Stimulated activated naive B cell treated with anti-CD40 and anti-IgM and Interleukin-4, amounts not matched to agents 10 μg/mL and 1 μg/mL and 100 μg/mL, for 72 hours (primary cell): ENCODE measurements around the gene VASH1.
"Not testable (repeated sequence)": the region's sequence is repeated elsewhere in the genome, so short reads cannot be mapped to it uniquely, and the experiment has no call there.

ENCODE experiments used
- ATAC-seq, 2 donors: fragments of 150-1000 bp; cut with Tn5 transposase; replicated peaks; 2 replicates each; pipeline ENCODE4 v1.10.0; 2021; ENCODE audit warnings: moderate library complexity in 1 of 2
- DNase-seq: peaks from one replicate; pipeline ENCODE4 v3.0.0; 2021
- H3K27ac Mint-ChIP-seq: one replicate; pipeline ENCODE4 v1.8.0; 2022; ENCODE audit warnings: mild to moderate bottlenecking, mixed read lengths
- H3K27me3 Mint-ChIP-seq, 2 donors: one replicate each; pipeline ENCODE4 v1.8.0; 2022; ENCODE audit warnings: mixed read lengths in 2 of 2
- H3K36me3 Mint-ChIP-seq, 2 donors: one replicate each; pipeline ENCODE4 v1.8.0; 2022; ENCODE audit warnings: mixed read lengths in 2 of 2, mild to moderate bottlenecking in 1 of 2
- H3K4me1 Mint-ChIP-seq, 2 donors: one replicate each; pipeline ENCODE4 v1.8.0; 2022; ENCODE audit warnings: mixed read lengths in 2 of 2, mild to moderate bottlenecking in 1 of 2
- H3K4me3 Mint-ChIP-seq, 2 donors: one replicate each; pipeline ENCODE4 v1.8.0; 2022; ENCODE audit warnings: mild to moderate bottlenecking in 2 of 2, mixed read lengths in 2 of 2, moderate library complexity in 1 of 2
- H3K9me3 Mint-ChIP-seq, 2 donors: one replicate each; pipeline ENCODE4 v1.8.0; 2022; ENCODE audit warnings: mixed read lengths in 2 of 2, mild to moderate bottlenecking in 1 of 2

Gene VASH1

DNA sequence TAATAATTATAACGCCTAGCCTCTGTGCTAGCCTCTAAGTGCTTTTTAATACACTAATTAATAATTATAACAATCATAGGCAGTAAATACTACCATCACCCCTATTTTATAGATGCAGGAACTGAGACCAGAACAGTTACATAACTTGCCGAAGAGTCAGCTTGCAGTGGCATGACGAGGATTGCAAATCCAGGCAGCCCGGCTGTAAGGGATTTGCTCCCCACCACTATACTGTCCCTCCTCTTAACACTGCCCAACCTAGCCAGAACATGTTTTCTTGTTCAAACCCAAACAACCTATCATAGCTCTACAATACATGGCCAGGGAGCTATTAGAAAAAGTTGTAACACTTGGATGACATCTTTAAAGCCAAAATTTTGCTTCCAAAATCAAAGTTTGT, 33.9 kb upstream of the VASH1 start:
- H3K4me1 Mint-ChIP-seq = no peaks in the 10 kb centered on the region
- H3K9me3 Mint-ChIP-seq = no peaks in the 10 kb centered on the region
- no peak for DNase-seq
- no peaks in the 10 kb centered on the region for H3K36me3 Mint-ChIP-seq
- ATAC-seq = no peak
- no peak overlapping the region for H3K4me3 Mint-ChIP-seq
- peaks cover 8 to 12% of the 10 kb centered on the region in 2 donors for H3K27me3 Mint-ChIP-seq
- H3K27ac Mint-ChIP-seq = no peak overlapping the region

DNA sequence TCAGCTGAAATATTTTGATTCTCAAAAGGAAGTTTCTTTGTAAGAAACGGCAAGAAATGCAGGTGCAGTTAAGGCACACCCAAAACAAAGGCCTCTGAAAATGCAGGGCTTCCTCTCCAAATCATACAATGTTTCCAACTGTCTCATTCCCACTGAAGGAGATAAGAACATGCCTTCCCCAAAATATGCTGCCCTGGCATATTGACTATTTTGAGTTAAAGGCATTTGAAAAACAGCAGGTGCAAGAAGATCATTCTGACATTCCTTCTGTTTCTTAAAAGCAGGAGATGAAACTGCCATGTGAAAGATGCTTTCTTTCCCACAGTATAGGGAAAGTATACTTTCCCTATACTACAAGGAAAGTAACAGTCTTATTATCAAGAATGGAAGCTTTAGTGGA, 33.4 kb upstream of the VASH1 start:
- ATAC-seq = no peak
- no peak overlapping the region for H3K4me3 Mint-ChIP-seq
- no peaks in the 10 kb centered on the region for H3K36me3 Mint-ChIP-seq
- H3K9me3 Mint-ChIP-seq = no peaks in the 10 kb centered on the region
- no peak overlapping the region for H3K27ac Mint-ChIP-seq
- H3K27me3 Mint-ChIP-seq = peaks cover 8 to 12% of the 10 kb centered on the region in 2 donors
- no peaks in the 10 kb centered on the region for H3K4me1 Mint-ChIP-seq
- no peak for DNase-seq

DNA sequence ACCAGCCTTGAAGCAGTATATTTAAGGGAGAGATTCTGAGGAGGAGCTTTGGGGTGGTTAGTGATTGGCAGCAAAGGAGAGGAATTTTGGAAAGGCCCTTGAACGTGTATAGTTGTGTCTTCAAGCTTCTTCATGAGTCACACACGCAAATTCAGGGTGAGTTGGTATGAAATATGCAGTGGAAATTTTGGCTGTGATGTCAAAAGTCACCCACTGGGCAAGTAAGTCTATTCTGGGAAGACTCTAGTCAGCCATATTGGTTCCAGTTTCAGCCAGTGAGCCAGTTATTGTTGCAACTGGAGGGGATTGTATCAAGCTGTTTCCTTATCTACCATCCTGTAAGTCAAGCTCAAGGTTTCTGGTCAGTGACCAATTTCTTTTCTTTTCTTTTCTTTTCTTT, 32.0 kb upstream of the VASH1 start:
- H3K4me3 Mint-ChIP-seq = no peak overlapping the region
- H3K4me1 Mint-ChIP-seq = no peaks in the 10 kb centered on the region
- peaks cover 8 to 12% of the 10 kb centered on the region in 2 donors for H3K27me3 Mint-ChIP-seq
- H3K27ac Mint-ChIP-seq = no peak overlapping the region
- DNase-seq (no peak), ATAC-seq (no peak)
- no peaks in the 10 kb centered on the region for H3K36me3 Mint-ChIP-seq
- H3K9me3 Mint-ChIP-seq = no peaks in the 10 kb centered on the region

DNA sequence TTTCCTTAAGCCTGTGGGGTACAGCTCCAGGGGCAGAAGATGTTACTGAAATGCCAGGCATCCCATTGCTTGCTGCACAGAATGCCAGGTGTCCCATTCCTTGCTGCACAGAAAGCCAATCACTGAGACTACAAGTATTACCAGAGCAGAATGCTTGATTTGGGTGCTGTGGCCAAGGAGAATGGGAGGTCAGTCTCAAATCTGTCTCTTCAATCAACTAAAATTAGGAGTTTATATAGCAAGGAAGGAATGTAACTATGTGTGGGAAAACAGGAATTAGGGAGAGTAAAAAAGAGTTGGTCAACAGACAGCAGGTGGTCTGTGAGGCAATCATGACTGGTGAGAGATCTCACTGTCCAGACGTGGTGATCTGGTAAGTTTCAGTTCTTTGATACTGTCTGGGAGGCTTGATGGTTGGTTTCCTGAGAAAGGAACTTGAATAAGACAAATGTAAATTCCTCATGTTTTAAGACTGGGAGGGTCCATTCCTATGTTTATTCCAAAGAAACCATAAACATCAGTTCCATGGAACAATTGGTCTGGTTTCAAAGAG, 31.2 kb upstream of the VASH1 start:
- DNase-seq = no peak
- Mint-ChIP-seq H3K4me3 (no peak overlapping the region), H3K27me3 (peaks cover 8 to 12% of the 10 kb centered on the region in 2 donors), H3K4me1 (no peaks in the 10 kb centered on the region), H3K36me3 (no peaks in the 10 kb centered on the region), H3K27ac (no peak overlapping the region), H3K9me3 (peaks cover 0 to 2% of the 10 kb centered on the region in 2 donors)
- ATAC-seq = no peak

DNA sequence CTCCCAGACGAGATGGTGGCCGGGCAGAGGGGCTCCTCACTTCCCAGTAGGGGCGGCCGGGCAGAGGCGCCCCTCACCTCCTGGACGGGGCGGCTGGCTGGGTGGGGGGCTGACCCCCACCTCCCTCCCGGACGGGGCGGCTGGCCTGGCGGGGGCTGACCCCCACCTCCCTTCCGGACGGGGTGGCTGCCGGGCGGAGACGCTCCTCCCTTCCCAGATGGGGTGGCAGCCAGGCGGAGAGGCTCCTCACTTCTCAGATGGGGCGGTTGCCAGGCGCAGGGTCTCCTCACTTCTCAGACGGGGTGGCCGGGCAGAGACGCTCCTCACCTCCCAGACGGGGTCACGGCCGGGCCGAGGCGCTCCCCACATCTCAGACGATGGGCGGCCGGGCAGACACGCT, 26.8 kb upstream of the VASH1 start:
- Mint-ChIP-seq H3K27me3 (peaks cover 4 to 12% of the 10 kb centered on the region in 2 donors), H3K9me3 (peaks cover 9 to 10% of the 10 kb centered on the region in 2 donors)
- not testable (repeated sequence) for DNase-seq, H3K27ac Mint-ChIP-seq, H3K36me3 Mint-ChIP-seq, H3K4me1 Mint-ChIP-seq, H3K4me3 Mint-ChIP-seq, ATAC-seq

DNA sequence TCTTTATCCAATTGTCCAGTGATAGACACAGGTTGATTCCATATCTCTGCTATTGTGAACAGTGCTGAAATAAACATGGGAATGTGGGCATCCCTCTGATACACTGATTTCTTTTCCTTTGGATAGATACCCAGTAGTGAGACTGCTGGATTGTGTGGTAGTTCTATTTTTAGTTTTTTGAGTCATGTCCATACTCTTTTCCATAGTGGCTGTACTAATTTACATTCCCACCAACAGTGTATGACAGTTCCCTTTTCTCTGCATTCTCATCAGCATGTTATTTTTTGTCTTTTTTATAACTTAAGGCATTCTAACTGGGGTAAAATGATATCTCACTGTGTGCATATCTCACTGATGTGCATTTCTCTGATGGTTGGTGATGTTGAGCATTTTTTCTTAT, 24.8 kb upstream of the VASH1 start:
- peaks cover 3 to 8% of the 10 kb centered on the region in 2 donors for H3K36me3 Mint-ChIP-seq
- H3K4me3 Mint-ChIP-seq = no peak overlapping the region
- H3K4me1 Mint-ChIP-seq = no peaks in the 10 kb centered on the region
- H3K9me3 Mint-ChIP-seq = peaks cover 20 to 27% of the 10 kb centered on the region in 2 donors
- no peak overlapping the region for H3K27ac Mint-ChIP-seq
- no peak for ATAC-seq
- no peak for DNase-seq
- H3K27me3 Mint-ChIP-seq = peaks cover 4 to 18% of the 10 kb centered on the region in 2 donors

DNA sequence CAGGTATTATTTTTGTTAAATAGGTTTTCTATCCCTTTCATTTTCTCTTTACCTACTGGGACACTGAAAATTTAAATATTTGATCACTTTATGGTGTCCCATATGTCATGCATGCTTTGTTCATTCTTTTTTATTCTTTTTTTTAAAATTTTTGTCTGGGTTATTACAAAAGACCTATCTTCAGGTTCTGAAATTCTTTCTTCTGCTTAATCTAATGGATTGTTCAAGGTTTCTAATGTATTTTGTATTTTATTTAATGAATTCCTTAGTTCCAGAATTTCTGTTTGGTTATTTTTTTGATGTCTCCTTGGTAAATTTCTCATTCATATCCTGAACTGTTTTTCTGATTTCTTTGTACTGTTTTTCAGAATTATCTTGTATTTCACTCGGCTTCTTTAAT, 20.2 kb upstream of the VASH1 start:
- Mint-ChIP-seq H3K36me3 (peaks cover 6 to 8% of the 10 kb centered on the region in 2 donors), H3K27me3 (peaks cover 13 to 39% of the 10 kb centered on the region in 2 donors), H3K4me3 (no peak overlapping the region), H3K9me3 (peaks cover 24 to 27% of the 10 kb centered on the region in 2 donors), H3K27ac (no peak overlapping the region), H3K4me1 (peaks cover 5 to 7% of the 10 kb centered on the region in 2 donors)
- ATAC-seq (no peak), DNase-seq (no peak)

DNA sequence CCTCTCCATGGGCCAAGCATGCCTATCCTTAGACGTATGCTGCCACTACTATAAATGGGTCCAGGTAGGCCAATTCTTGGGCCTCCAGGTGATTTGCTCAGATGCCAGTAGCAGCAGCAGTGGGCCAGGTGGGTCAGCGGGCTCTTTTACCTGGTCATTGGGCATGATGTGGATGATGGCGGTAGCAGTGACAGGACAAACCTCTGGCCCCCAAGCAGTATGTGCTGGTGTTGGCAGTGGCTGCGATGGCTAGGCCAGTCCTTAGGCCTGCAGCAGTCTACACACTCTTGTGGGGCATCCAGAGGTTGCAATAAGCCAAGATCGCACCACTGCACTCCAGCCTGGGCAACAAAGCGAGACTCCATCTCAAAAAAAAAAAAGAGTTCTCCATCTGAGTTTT, 19.1 kb upstream of the VASH1 start:
- DNase-seq (no peak), ATAC-seq (no peak)
- Mint-ChIP-seq H3K27me3 (peaks cover 13 to 39% of the 10 kb centered on the region in 2 donors), H3K27ac (no peak overlapping the region), H3K36me3 (peaks cover 6 to 8% of the 10 kb centered on the region in 2 donors), H3K4me3 (no peak overlapping the region), H3K4me1 (peaks cover 5 to 7% of the 10 kb centered on the region in 2 donors), H3K9me3 (peaks cover 24 to 27% of the 10 kb centered on the region in 2 donors)

DNA sequence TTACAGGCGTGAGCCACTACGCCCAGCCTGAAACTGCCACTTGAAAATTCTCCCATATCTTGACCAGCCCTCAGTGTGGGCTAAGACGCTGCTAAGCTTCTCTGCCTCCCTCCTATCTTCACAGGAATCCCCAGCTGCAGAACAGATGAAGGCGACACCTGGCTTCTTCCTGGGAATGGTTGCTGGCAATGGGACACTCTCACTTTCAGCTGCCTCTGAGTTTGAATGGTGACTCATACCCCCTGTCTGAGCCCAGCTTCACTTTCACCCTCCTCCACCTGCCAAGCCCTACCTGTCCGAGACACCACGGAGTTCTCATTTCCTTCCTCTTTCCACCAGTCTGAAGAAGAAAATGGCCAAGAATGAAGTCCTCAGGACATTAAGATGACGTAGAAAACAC, 18.3 kb upstream of the VASH1 start:
- Mint-ChIP-seq H3K27ac (no peak overlapping the region), H3K36me3 (peaks cover 6 to 8% of the 10 kb centered on the region in 2 donors), H3K27me3 (peaks cover 13 to 37% of the 10 kb centered on the region in 2 donors), H3K4me1 (peaks cover 5 to 7% of the 10 kb centered on the region in 2 donors), H3K9me3 (peaks cover 24 to 27% of the 10 kb centered on the region in 2 donors), H3K4me3 (no peak overlapping the region)
- DNase-seq (no peak), ATAC-seq (peak; percentile 63 to 66)

DNA sequence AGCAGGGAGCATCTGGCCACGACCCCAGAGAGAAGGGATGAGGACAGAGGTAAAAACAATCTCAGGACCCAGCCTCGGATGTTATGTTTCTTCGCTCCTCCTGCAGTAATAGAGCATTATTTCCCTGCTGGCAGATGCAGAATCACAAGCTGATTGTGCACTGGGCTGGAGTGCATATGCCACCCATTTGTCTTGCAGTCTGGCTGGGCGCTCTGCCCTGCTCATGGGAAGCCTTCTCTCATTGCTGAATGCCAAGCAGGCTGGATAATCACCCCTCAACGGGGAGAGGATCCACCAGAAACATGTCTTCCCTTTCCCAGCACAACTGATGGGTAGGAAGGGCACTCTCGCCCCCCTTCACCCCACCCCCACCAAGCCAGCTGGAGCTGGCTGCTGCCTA, 8.5 kb upstream of the VASH1 start:
- H3K4me3 Mint-ChIP-seq = no peak overlapping the region

DNA sequence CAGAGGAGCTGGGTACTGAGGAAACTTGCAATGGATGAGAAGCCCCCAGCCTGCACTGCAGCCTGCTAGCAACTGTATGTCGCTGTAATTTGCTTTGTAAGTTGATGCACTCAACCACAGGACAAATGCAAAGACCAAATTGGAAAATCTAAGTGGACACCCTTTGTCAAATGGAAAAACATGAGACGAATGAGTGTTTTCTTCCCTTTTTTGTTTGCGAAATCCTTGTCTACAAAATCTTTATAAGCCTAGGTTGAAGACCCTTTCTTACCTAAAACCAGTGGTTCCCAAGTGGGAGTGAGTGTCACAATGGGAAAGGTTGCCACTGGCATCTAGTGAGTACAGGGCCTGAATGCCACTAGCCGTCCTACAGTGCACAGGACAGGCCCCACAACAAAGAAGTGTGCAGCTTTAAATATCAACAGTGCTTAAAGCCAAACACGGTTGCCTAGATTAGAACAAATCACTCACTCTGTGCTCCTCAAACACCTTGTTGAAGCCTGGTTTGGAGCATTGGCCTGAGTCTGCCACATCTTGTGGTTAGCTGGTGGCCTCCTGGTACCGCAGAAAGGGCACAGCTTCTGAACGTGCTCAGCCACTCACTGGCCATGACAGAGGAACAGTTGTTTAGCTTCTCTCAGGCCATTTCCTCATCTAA, 7.6 kb upstream of the VASH1 start:
- Mint-ChIP-seq H3K36me3 (no peaks in the 10 kb centered on the region), H3K4me3 (no peak overlapping the region)

More for the DNA sequence above, 8.5 kb upstream of the VASH1 start:
- no peak for DNase-seq
- no peaks in the 10 kb centered on the region for H3K4me1 Mint-ChIP-seq
- peaks cover 6 to 11% of the 10 kb centered on the region in 2 donors for H3K27me3 Mint-ChIP-seq
- peaks cover 0 to 1% of the 10 kb centered on the region in 2 donors for H3K9me3 Mint-ChIP-seq
- no peak overlapping the region for H3K27ac Mint-ChIP-seq
- ATAC-seq = no peak
- H3K36me3 Mint-ChIP-seq = no peaks in the 10 kb centered on the region

DNA sequence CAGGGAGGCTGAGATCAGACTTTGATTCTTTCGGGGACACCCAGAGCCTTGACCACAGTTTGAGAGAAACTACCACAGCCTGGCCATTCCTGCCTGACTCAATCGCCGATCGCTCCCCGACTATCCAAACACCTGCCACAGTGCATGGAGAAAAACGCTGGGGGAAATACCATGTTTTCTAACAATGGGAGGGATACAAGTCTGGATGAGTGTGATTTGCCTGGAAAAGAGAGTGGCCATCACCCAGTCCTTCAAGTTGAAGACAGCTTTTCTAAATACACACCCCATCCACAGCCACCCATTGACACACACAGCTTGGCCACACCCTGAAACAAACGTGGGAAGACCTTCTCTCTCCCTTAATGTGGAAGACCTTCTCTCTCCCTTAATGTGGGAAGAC, 6.7 kb upstream of the VASH1 start:
- Mint-ChIP-seq H3K27ac (no peak overlapping the region), H3K4me3 (no peak overlapping the region), H3K4me1 (no peaks in the 10 kb centered on the region), H3K36me3 (no peaks in the 10 kb centered on the region), H3K9me3 (no peaks in the 10 kb centered on the region), H3K27me3 (peaks cover 14 to 29% of the 10 kb centered on the region in 2 donors)
- DNase-seq (no peak), ATAC-seq (no peak)

More for the DNA sequence above, 7.6 kb upstream of the VASH1 start:
- ATAC-seq (no peak), DNase-seq (no peak)
- no peaks in the 10 kb centered on the region for H3K9me3 Mint-ChIP-seq
- H3K4me1 Mint-ChIP-seq = no peaks in the 10 kb centered on the region
- peaks cover 14 to 20% of the 10 kb centered on the region in 2 donors for H3K27me3 Mint-ChIP-seq
- H3K27ac Mint-ChIP-seq = no peak overlapping the region

DNA sequence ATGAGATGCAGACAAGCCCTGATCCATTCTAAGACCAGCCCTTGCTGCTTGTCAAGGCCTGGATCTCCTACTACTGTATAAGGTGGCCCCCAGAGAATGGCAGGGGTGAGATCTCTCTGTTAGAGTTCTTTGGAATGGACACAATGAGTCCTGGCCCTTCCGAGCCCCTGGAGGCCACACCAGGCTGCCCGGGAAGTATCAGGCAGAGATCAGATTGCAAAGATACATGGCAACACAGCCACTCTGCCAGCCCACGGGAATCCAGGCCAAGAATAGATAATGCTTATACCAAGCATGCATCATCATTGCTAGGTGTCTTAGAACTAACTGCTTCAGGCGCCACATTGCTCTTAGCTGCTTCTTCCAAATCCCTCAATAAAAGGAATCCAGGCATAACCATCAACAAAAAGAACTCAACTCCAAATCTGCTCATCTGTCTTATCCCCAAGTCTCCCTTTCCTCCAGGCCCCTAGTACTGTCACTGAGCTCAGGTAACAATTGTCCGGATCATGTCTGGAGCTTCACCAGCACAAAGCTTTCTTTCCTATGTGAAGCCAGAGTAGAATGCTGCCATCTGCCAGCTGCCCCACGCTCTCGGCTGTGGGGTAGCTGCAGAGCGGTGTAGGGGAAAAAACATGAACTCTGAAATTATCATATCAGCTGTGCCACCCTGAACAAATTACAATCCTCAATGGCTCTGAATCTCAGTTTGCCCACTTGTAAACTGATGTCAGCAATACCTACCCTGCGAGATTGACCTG, 5.5 kb upstream of the VASH1 start:
- Mint-ChIP-seq H3K4me1 (no peaks in the 10 kb centered on the region), H3K4me3 (no peak overlapping the region), H3K27ac (no peak overlapping the region), H3K36me3 (no peaks in the 10 kb centered on the region), H3K27me3 (peaks cover 25 to 39% of the 10 kb centered on the region in 2 donors), H3K9me3 (no peaks in the 10 kb centered on the region)
- ATAC-seq (no peak), DNase-seq (no peak)

DNA sequence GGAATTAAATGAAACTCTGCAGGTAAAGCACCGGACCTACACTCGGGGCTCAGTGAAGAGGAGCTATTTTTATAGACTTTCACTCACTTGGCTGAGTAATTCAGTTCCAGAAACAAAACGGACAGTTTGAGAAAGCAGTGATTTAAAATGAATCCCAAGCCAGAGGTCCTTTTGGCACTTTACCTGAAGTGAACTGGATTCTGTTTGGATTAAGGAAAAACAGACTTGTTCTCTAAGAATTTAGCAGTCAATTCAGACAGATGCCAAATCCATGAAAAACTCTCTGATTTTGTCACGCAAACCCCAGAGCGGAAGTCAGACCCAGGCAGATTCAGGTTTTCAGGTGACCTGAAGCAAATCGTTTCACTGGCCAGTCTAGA, 4.9 kb upstream of the VASH1 start:
- Mint-ChIP-seq H3K27ac (no peak overlapping the region), H3K4me3 (no peak overlapping the region), H3K36me3 (no peaks in the 10 kb centered on the region), H3K27me3 (peaks cover 27 to 44% of the 10 kb centered on the region in 2 donors), H3K9me3 (no peaks in the 10 kb centered on the region), H3K4me1 (no peaks in the 10 kb centered on the region)
- no peak for ATAC-seq
- no peak for DNase-seq

DNA sequence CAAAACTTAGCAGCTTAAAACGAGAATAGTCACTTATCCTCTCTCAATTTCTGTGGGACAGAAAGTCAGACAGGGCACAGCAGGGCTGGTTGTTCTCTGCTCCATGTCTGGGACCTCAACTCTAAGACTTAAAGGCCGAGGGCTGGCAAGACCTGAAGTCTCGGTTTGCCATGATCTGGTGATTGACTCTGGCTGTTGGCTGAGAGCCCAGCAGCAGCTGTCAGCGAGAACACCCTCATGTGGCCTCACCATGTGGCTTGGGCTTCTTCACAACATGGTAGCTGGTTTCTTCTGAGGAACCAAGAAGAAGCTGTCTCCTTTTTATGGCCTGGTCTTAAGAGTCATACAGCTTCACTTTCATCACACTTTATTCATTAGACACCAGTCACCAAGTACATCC, 1.7 kb upstream of the VASH1 start:
- Mint-ChIP-seq H3K4me3 (no peak overlapping the region), H3K27ac (no peak overlapping the region), H3K9me3 (no peaks in the 10 kb centered on the region), H3K36me3 (no peaks in the 10 kb centered on the region), H3K4me1 (peaks cover 6 to 10% of the 10 kb centered on the region in 2 donors), H3K27me3 (peaks cover 46 to 70% of the 10 kb centered on the region in 2 donors)
- no peak for DNase-seq
- no peak for ATAC-seq
